ENCODE results near the gene FLT1. TPM values are rescaled to one million over a fixed set of nuclear protein-coding genes. Genes with fewer than 3 reads are reported as not detected.

FLT1 gene
- total RNA-seq, 1 donor from 2014 or later, result 0.81 TPM

GRCh38 chr13:28440774-28441504, 54.0 kb downstream of the FLT1 start:
- TF ChIP-seq CTCF (IDR thresholded peaks at IDR 0.05; ENCODE audit: unreplicated experiment), result no peak
- Mint-ChIP-seq H3K4me3 (ENCODE audit: low read depth) (no peak overlapping the region), H3K9me3 (ENCODE audit: low read depth) (peaks cover 11% of the 10 kb centered on the region), H3K4me1 (ENCODE audit: low read depth) (no peaks in the 10 kb centered on the region), H3K27ac (no peak overlapping the region), H3K27me3 (peaks cover 37% of the 10 kb centered on the region), H3K36me3 (ENCODE audit: insufficient read depth) (peaks cover 2% of the 10 kb centered on the region)
- DNase-seq (ENCODE audit: low spot score, unreplicated experiment), result no peak

- H3K4me1 Mint-ChIP-seq (ENCODE audit: low read depth), result no peaks in the 10 kb centered on the region
- no peak for DNase-seq (ENCODE audit: low spot score, unreplicated experiment)
- H3K9me3 Mint-ChIP-seq (ENCODE audit: low read depth), result peaks cover 9% of the 10 kb centered on the region
- no peak for TF ChIP-seq CTCF (IDR thresholded peaks at IDR 0.05; ENCODE audit: unreplicated experiment)
- H3K27me3 Mint-ChIP-seq, result peaks cover 47% of the 10 kb centered on the region
- H3K36me3 Mint-ChIP-seq (ENCODE audit: insufficient read depth), result peaks cover under 1% of the 10 kb centered on the region
- H3K27ac Mint-ChIP-seq, result no peak overlapping the region
- no peak overlapping the region for H3K4me3 Mint-ChIP-seq (ENCODE audit: low read depth)
Measured at GRCh38 chr13:28438598-28439334, 56.2 kb downstream of the FLT1 start.

GRCh38 chr13:28438067-28438466, 56.9 kb downstream of the FLT1 start:
- DNase-seq (ENCODE audit: low spot score, unreplicated experiment), result no peak
- no peak overlapping the region for H3K4me3 Mint-ChIP-seq (ENCODE audit: low read depth)
- TF ChIP-seq CTCF (IDR thresholded peaks at IDR 0.05; ENCODE audit: unreplicated experiment), result no peak
- H3K27ac Mint-ChIP-seq, result no peak overlapping the region
- H3K27me3 Mint-ChIP-seq, result peaks cover 51% of the 10 kb centered on the region
- H3K4me1 Mint-ChIP-seq (ENCODE audit: low read depth), result no peaks in the 10 kb centered on the region
- H3K9me3 Mint-ChIP-seq (ENCODE audit: low read depth), result peaks cover 3% of the 10 kb centered on the region
- H3K36me3 Mint-ChIP-seq (ENCODE audit: insufficient read depth), result no peaks in the 10 kb centered on the region

- DNase-seq (ENCODE audit: low spot score, unreplicated experiment), result no peak
- no peak for TF ChIP-seq CTCF (IDR thresholded peaks at IDR 0.05; ENCODE audit: unreplicated experiment)
- Mint-ChIP-seq H3K27me3 (peaks cover 52% of the 10 kb centered on the region), H3K9me3 (ENCODE audit: low read depth) (no peaks in the 10 kb centered on the region), H3K27ac (no peak overlapping the region), H3K36me3 (ENCODE audit: insufficient read depth) (no peaks in the 10 kb centered on the region), H3K4me3 (ENCODE audit: low read depth) (no peak overlapping the region), H3K4me1 (ENCODE audit: low read depth) (no peaks in the 10 kb centered on the region)
Measured at GRCh38 chr13:28435917-28436316, 59.0 kb downstream of the FLT1 start.

GRCh38 chr13:28434926-28435325, 60.0 kb downstream of the FLT1 start:
- Mint-ChIP-seq H3K4me3 (ENCODE audit: low read depth) (no peak overlapping the region), H3K27ac (no peak overlapping the region), H3K4me1 (ENCODE audit: low read depth) (no peaks in the 10 kb centered on the region), H3K27me3 (peaks cover 52% of the 10 kb centered on the region), H3K9me3 (ENCODE audit: low read depth) (no peaks in the 10 kb centered on the region), H3K36me3 (ENCODE audit: insufficient read depth) (no peaks in the 10 kb centered on the region)
- DNase-seq (ENCODE audit: low spot score, unreplicated experiment), result no peak
- TF ChIP-seq CTCF (IDR thresholded peaks at IDR 0.05; ENCODE audit: unreplicated experiment), result no peak

All from progenitor cell of endocrine pancreas (in vitro differentiated cells).